CD4-positive, alpha-beta T cell (primary cell): ENCODE measurements around the gene GAD2. TPM values are rescaled to one million over a fixed set of nuclear protein-coding genes. Genes with fewer than 3 reads are reported as not detected.

Experiments
- ATAC-seq: fragments of 200-7000 bp; cut with Tn5 transposase; one replicate; pipeline ENCODE4 v1.10.0; 2022; ENCODE audit warnings: mild to moderate bottlenecking; ENCODE audit not compliant: poor library complexity
- CTCF ChIA-PET: fragments of 350-600 bp; sonication (Branson Sonifier 250); formaldehyde crosslinking; loops from one replicate; lab custom pipeline; 2021; ENCODE audit warnings: antibody characterized with exemption, inconsistent platforms; lab: Charles Lee
- POLR2A ChIA-PET: fragments of 350-600 bp; sonication (Branson Sonifier 250); formaldehyde crosslinking; loops from one replicate; lab custom pipeline; 2021; ENCODE audit warnings: antibody characterized with exemption, inconsistent platforms; lab: Charles Lee
- DNase-seq, 14 experiments: peaks; one replicate each; pipeline ENCODE4 v3.0.0-alpha.2; 2013 to 2020; ENCODE audit warnings: mixed read lengths in 2 of 14
- H3K27ac ChIP-seq, 2 donors: one replicate each; pipeline versions ENCODE4 v1.5.1 to v1.7.0; 2013; ENCODE audit warnings: low read length in 2 of 2, low read depth in 1 of 2, mild to moderate bottlenecking in 1 of 2
- H3K27me3 ChIP-seq, 2 experiments: 1 replicate in 1 of 2; 2 replicates in 1 of 2; pipeline versions ENCODE4 v1.6.1 to v1.7.0; 2013; ENCODE audit warnings: low read length in 2 of 2, control low read depth in 1 of 2, mild to moderate bottlenecking in 1 of 2, moderate library complexity in 1 of 2; ENCODE audit not compliant: insufficient read depth in 2 of 2, control insufficient read depth in 1 of 2
- H3K36me3 ChIP-seq: one replicate; pipeline ENCODE4 v1.6.1; 2013; ENCODE audit warnings: low read length, control low read depth; ENCODE audit not compliant: insufficient read depth
- H3K4me1 ChIP-seq: one replicate; pipeline ENCODE4 v1.6.1; 2013; ENCODE audit warnings: low read length, control low read depth; ENCODE audit not compliant: insufficient read depth
- H3K4me3 ChIP-seq: one replicate; pipeline ENCODE4 v1.5.1; 2013; ENCODE audit warnings: mild to moderate bottlenecking, low read length, moderate library complexity
- H3K9me3 ChIP-seq, 2 experiments: 1 replicate in 1 of 2; 2 replicates in 1 of 2; pipeline versions ENCODE4 v1.6.1 to v1.7.0; 2013; ENCODE audit warnings: low read length in 2 of 2, mild to moderate bottlenecking in 2 of 2, control low read depth in 1 of 2, moderate library complexity in 1 of 2; ENCODE audit not compliant: control insufficient read depth in 1 of 2, insufficient read depth in 1 of 2
- H3K27ac Mint-ChIP-seq: one replicate; pipeline ENCODE4 v1.8.0; 2020; ENCODE audit warnings: mixed read lengths
- H3K27me3 Mint-ChIP-seq: one replicate; pipeline ENCODE4 v1.8.0; 2021; ENCODE audit warnings: mixed read lengths
- H3K36me3 Mint-ChIP-seq: one replicate; pipeline ENCODE4 v1.8.0; 2021; ENCODE audit warnings: low read depth, mixed read lengths
- H3K4me1 Mint-ChIP-seq: one replicate; pipeline ENCODE4 v1.8.0; 2021; ENCODE audit warnings: low read depth, mixed read lengths
- H3K4me3 Mint-ChIP-seq: one replicate; pipeline ENCODE4 v1.8.0; 2020; ENCODE audit warnings: mild to moderate bottlenecking, mixed read lengths
- H3K9me3 Mint-ChIP-seq: one replicate; pipeline ENCODE4 v1.8.0; 2020; ENCODE audit warnings: mixed read lengths
- CTCF ChIP-seq: fragments of 200-600 bp; IDR thresholded peaks from one replicate; pipeline ENCODE4 v1.8.0; 2022; ENCODE audit warnings: antibody characterized with exemption, mild to moderate bottlenecking
- intact Hi-C, 2 experiments: fragments of 100-400 bp; cut with DNase I in 1 of 2; cut with micrococcal nuclease in 1 of 2; formaldehyde crosslinking; loops; one replicate each; pipeline versions ENCODE4 v1.15.1 to v1.9.0; 2023 to 2025; cut with DNase I, micrococcal nuclease
- total RNA-seq, 174 experiments: library from RNA in 2 of 174; stranded (reverse) in 2 of 174; gene quantifications; one replicate each; pipeline ENCODE4 v1.2.3 and lab custom pipeline; 2021 to 2026

Gene GAD2
- total RNA-seq, 2 experiments from 2014 or later, result not detected

GRCh38 chr10:26222563-26222962 is 6.0 kb downstream of the GAD2 start:
- ATAC-seq, result no peak
- POLR2A ChIA-PET, result no interaction called here
- H3K36me3 Mint-ChIP-seq, result no peaks in the 10 kb centered on the region

GRCh38 chr10:26225322-26225721 is 8.7 kb downstream of the GAD2 start:
- no peak for ATAC-seq
- TF ChIP-seq CTCF, result no peak
- Mint-ChIP-seq H3K36me3 (no peaks in the 10 kb centered on the region), H3K4me1 (no peaks in the 10 kb centered on the region), H3K27me3 (peaks cover 81% of the 10 kb centered on the region), H3K4me3 (no peak overlapping the region), H3K9me3 (no peaks in the 10 kb centered on the region), H3K27ac (no peak overlapping the region)
- Histone ChIP-seq H3K27ac (no peak overlapping the region), H3K4me1 (no peaks in the 10 kb centered on the region), H3K27me3 (peaks cover 19 to 34% of the 10 kb centered on the region in 2 experiments), H3K36me3 (no peaks in the 10 kb centered on the region), H3K4me3 (no peak overlapping the region), H3K9me3 (peaks cover 0 to 4% of the 10 kb centered on the region in 2 experiments)
- POLR2A ChIA-PET, result no interaction called here
- CTCF ChIA-PET, result interaction anchor here (0.6 kb wide), 1 partner anchor 153 kb away, joined by 3 read pairs; no protein-coding TSS in a partner anchor
- intact Hi-C loops, result no loop called here
- no peak for DNase-seq

More at GRCh38 chr10:26222563-26222962, 6.0 kb downstream of the GAD2 start:
- peaks cover 87% of the 10 kb centered on the region for H3K27me3 Mint-ChIP-seq
- CTCF ChIA-PET, result no interaction called here
- no peak overlapping the region for H3K4me3 Mint-ChIP-seq
- H3K9me3 ChIP-seq, result peaks cover 0 to 8% of the 10 kb centered on the region in 2 experiments
- DNase-seq, result no peak
- H3K4me3 ChIP-seq, result no peak overlapping the region
- no peak for TF ChIP-seq CTCF
- intact Hi-C loops, result no loop called here
- peaks cover 8% of the 10 kb centered on the region for H3K4me1 Mint-ChIP-seq
- H3K27ac Mint-ChIP-seq, result no peak overlapping the region
- H3K9me3 Mint-ChIP-seq, result no peaks in the 10 kb centered on the region
- H3K27me3 ChIP-seq, result peaks cover 28 to 61% of the 10 kb centered on the region in 2 experiments
- no peaks in the 10 kb centered on the region for H3K36me3 ChIP-seq
- peaks cover 3% of the 10 kb centered on the region for H3K4me1 ChIP-seq
- no peak overlapping the region for H3K27ac ChIP-seq

GRCh38 chr10:26227786-26228185 is 11.2 kb downstream of the GAD2 start:
- no peaks in the 10 kb centered on the region for H3K4me1 Mint-ChIP-seq
- TF ChIP-seq CTCF, result no peak
- Histone ChIP-seq H3K4me1 (no peaks in the 10 kb centered on the region), H3K9me3 (no peaks in the 10 kb centered on the region), H3K4me3 (no peak overlapping the region), H3K27me3 (peaks cover 3 to 11% of the 10 kb centered on the region in 2 experiments), H3K27ac (no peak overlapping the region), H3K36me3 (no peaks in the 10 kb centered on the region)
- H3K36me3 Mint-ChIP-seq, result no peaks in the 10 kb centered on the region
- peaks cover 60% of the 10 kb centered on the region for H3K27me3 Mint-ChIP-seq
- intact Hi-C loops, result no loop called here
- ChIA-PET CTCF (no interaction called here), POLR2A (no interaction called here)
- DNase-seq (no peak), ATAC-seq (no peak)
- H3K27ac Mint-ChIP-seq, result no peak overlapping the region
- H3K4me3 Mint-ChIP-seq, result no peak overlapping the region
- no peaks in the 10 kb centered on the region for H3K9me3 Mint-ChIP-seq
